Neural crest cell (in vitro differentiated cells): Measurements from ENCODE around the gene WNK2. TPM values are rescaled to one million over a fixed set of nuclear protein-coding genes. Genes with fewer than 3 reads are reported as not detected.
"Not testable (repeated sequence)": the region's sequence is repeated elsewhere in the genome, so short reads cannot be mapped to it uniquely, and the experiment has no call there.

ENCODE experiments used
- DNase-seq: peaks from one replicate; pipeline ENCODE4 v3.0.0; 2021; ENCODE audit warnings: low read depth, mixed read lengths, low spot score
- H3K27ac Mint-ChIP-seq: one replicate; pipeline ENCODE4 v1.8.0; 2021; ENCODE audit warnings: mild to moderate bottlenecking, mixed read lengths; ENCODE audit not compliant: unreplicated experiment
- H3K27me3 Mint-ChIP-seq: 2 replicates; pipeline ENCODE4 v1.8.0; 2021; ENCODE audit warnings: low read depth, mild to moderate bottlenecking, mixed read lengths
- H3K36me3 Mint-ChIP-seq: 2 replicates; pipeline ENCODE4 v1.8.0; 2021; ENCODE audit warnings: low read depth, mild to moderate bottlenecking, mixed read lengths
- H3K4me1 Mint-ChIP-seq: 2 replicates; pipeline ENCODE4 v1.8.0; 2021; ENCODE audit warnings: mixed read lengths
- H3K4me3 Mint-ChIP-seq: one replicate; pipeline ENCODE4 v1.8.0; 2021; ENCODE audit warnings: mild to moderate bottlenecking, mixed read lengths
- H3K9me3 Mint-ChIP-seq: 2 replicates; pipeline ENCODE4 v1.8.0; 2021; ENCODE audit warnings: mixed read lengths
- total RNA-seq: library from RNA; stranded (reverse); gene quantifications from 2 replicates; pipeline ENCODE4 v1.2.1, GENCODE V29; 2021
- TF ChIP-seq, protein P1 (sequence below): fragments of 200-600 bp; sonication (generic); conservative IDR thresholded peaks from 2 replicates; pipeline ENCODE4 v1.5.0; 2021; ENCODE audit warnings: antibody characterized with exemption, mild to moderate bottlenecking

Gene WNK2
- total RNA-seq, 1 donor from 2014 or later = 27.8 TPM

DNA sequence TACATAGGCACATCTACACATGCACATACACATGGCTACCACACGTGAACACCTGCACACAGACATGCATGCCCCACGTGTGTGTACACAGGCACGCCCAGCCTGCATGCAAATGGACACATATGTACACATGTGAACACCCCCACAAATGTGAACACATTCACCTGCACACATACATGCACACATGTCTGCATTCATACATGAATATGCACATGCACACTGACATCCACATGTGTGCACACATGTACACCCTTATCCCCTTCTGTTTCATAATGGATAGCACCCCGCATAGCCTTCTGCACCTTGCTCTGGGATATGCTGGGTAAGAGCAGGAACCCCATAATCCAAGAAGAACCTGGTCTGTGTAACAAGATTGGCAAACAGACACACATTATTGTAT lies 66.2 kb downstream of the WNK2 start:
- Mint-ChIP-seq H3K27me3 (no peaks in the 10 kb centered on the region), H3K36me3 (no peaks in the 10 kb centered on the region), H3K4me1 (peaks cover 4% of the 10 kb centered on the region), H3K9me3 (no peaks in the 10 kb centered on the region), H3K27ac (no peak overlapping the region), H3K4me3 (no peak overlapping the region)
- TF ChIP-seq, protein P1, sequence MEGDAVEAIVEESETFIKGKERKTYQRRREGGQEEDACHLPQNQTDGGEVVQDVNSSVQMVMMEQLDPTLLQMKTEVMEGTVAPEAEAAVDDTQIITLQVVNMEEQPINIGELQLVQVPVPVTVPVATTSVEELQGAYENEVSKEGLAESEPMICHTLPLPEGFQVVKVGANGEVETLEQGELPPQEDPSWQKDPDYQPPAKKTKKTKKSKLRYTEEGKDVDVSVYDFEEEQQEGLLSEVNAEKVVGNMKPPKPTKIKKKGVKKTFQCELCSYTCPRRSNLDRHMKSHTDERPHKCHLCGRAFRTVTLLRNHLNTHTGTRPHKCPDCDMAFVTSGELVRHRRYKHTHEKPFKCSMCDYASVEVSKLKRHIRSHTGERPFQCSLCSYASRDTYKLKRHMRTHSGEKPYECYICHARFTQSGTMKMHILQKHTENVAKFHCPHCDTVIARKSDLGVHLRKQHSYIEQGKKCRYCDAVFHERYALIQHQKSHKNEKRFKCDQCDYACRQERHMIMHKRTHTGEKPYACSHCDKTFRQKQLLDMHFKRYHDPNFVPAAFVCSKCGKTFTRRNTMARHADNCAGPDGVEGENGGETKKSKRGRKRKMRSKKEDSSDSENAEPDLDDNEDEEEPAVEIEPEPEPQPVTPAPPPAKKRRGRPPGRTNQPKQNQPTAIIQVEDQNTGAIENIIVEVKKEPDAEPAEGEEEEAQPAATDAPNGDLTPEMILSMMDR = no peak
- DNase-seq = no peak

DNA sequence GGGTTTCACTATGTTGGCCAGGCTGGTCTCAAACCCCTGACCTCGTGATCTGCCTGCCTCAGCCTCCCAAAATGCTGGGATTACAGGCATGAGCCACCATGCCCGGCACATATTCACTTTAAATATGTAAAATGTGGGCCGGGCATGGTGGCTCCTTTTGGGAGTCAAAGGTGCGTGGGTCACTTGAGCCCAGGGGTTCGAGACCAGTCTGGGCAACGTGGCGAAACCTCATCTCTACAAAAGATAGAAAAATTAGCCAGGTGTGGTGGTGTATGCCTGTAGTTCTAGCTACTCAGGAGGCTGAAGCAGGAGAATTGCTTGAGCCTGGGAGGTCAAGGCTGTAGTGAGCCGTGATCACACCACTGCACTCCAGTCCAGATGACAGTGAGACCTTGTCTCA lies 67.4 kb downstream of the WNK2 start:
- not testable (repeated sequence) for H3K27ac Mint-ChIP-seq, H3K4me1 Mint-ChIP-seq, H3K9me3 Mint-ChIP-seq, H3K4me3 Mint-ChIP-seq, DNase-seq, H3K27me3 Mint-ChIP-seq, H3K36me3 Mint-ChIP-seq

DNA sequence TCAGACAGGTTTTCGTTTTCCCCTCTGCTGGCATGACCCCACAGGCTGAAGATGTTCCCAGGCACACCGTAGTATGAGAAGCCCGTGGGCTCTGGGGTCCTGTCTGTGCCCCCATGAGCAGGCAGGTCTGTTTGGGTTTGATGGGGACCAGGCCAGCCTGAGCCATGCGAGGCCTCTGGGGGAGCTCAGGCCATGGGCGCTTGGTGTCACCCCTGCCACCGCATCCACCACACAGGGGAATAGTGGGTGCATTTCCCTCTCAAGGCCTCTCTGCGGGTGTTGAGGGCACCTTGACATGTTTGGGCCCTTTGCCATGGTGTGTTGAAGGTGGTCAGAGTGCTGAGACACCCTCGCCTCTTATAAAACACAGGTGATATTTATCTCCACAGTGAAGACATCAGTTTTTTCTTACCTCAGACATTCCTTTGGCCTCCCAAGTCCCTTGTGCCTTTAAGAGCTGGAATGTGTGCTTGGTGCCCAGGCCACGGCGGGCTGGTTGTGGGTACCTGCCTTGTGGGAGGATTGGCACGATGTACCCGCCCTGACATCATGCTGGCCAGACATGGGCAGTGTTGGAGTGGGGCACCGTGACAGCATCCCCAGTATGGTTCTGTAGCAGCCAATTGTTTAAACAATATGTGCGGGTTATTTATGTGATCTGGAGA lies 68.3 kb downstream of the WNK2 start:
- H3K4me3 Mint-ChIP-seq = no peak overlapping the region
- TF ChIP-seq, protein P1 = no peak
- H3K9me3 Mint-ChIP-seq = no peaks in the 10 kb centered on the region
- H3K27me3 Mint-ChIP-seq = no peaks in the 10 kb centered on the region
- no peak overlapping the region for H3K27ac Mint-ChIP-seq
- H3K4me1 Mint-ChIP-seq = no peaks in the 10 kb centered on the region
- no peak for DNase-seq
- no peaks in the 10 kb centered on the region for H3K36me3 Mint-ChIP-seq

DNA sequence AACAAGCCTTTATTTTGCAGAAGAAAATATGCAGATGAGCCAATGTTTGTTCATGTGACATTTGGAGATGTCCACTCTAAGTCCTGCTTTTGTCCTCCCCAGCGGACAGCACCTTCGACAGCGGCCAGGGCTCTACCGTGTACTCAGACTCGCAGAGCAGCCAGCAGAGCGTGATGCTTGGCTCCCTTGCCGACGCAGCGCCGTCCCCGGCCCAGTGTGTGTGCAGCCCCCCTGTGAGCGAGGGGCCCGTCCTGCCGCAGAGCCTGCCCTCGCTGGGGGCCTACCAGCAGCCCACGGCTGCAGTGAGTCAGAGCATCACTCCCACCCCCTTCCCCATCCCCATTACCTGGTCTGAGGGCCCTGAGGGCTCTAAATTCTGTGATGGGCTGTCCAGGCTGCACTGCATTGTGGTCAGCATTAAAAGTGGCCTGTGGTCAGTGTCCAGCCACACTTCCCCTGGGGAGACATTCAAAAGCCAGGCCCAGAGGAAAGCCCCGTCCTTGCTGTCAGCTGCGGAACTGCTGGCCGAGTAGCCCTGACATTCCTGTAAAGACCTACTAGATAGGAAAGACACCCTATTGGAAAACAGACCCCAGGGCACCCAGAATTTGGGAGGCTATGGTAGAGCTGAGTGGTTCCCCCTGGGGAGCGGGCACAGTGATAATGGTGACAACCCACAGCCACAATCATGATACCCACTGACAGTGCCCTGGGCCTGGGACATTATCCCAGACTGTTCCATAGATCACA lies 69.0 kb downstream of the WNK2 start:
- DNase-seq = no peak
- Mint-ChIP-seq H3K27me3 (no peaks in the 10 kb centered on the region), H3K4me1 (no peaks in the 10 kb centered on the region), H3K36me3 (no peaks in the 10 kb centered on the region), H3K9me3 (no peaks in the 10 kb centered on the region), H3K27ac (no peak overlapping the region), H3K4me3 (no peak overlapping the region)
- TF ChIP-seq, protein P1 = no peak

DNA sequence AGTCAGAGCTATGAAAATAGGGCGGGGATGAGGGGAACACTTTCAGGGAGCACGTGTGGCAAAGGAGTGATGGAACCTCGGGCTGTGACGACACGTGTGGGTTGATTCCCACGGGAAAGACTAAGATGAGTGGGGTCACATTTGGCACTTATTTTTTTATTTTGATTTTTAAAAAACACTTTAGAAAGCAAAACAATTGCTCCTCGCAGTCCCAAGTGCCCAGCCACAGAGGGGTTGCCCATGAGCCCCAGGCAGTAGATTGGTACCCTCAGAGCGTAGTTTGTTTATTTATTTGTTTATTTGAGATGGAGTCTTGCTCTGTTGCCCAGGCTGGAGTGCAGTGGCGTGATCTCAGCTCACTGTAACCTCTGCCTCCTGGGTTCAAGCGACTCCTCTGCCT lies 69.7 kb downstream of the WNK2 start:
- Mint-ChIP-seq H3K4me1 (no peaks in the 10 kb centered on the region), H3K27ac (no peak overlapping the region), H3K36me3 (no peaks in the 10 kb centered on the region), H3K27me3 (no peaks in the 10 kb centered on the region), H3K4me3 (no peak overlapping the region), H3K9me3 (no peaks in the 10 kb centered on the region)
- TF ChIP-seq, protein P1 = no peak
- no peak for DNase-seq

DNA sequence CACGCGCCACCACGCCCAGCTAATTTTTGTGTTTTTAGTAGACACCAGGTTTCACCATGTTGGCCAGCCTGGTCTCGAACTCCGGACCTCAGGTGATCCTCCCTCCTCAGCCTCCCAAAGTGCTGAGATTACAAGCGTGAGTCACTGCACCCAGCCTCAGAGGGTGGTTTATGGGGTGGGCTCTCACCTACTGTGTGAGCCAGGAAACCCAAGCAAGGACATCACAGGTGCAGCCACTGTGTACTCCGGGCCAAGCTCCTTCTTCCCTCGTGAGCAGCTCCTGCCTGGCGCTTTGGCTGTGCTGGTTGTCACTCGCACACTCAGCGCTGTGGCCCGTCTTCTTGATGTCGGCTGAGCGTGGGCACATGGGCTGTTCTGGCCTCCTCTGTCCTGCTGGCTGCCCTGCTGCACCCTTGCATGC lies 70.1 kb downstream of the WNK2 start:
- H3K4me3 Mint-ChIP-seq = no peak overlapping the region
- H3K36me3 Mint-ChIP-seq = no peaks in the 10 kb centered on the region
- H3K9me3 Mint-ChIP-seq = no peaks in the 10 kb centered on the region
- no peaks in the 10 kb centered on the region for H3K4me1 Mint-ChIP-seq
- H3K27ac Mint-ChIP-seq = no peak overlapping the region
- DNase-seq = no peak
- TF ChIP-seq, protein P1 = no peak
- no peaks in the 10 kb centered on the region for H3K27me3 Mint-ChIP-seq
